KMS-11 (cell line): ENCODE data around the gene EIF2S3.
A peak's percentile ranks its signal among the peaks of the same experiment; 100 is the strongest.

Experiments used
- H2AFZ ChIP-seq: fragments of 200-600 bp; sonication (generic); 2 replicates; pipeline ENCODE4 v1.6.1; 2016; ENCODE audit warnings: antibody characterized with exemption, mixed run types, low read depth
- H3K27ac ChIP-seq: fragments of 200-600 bp; sonication (generic); 2 replicates; pipeline ENCODE4 v1.6.1; 2016; ENCODE audit warnings: mild to moderate bottlenecking, mixed run types
- H3K27me3 ChIP-seq: fragments of 200-600 bp; sonication (generic); 2 replicates; pipeline ENCODE4 v1.6.1; 2017; ENCODE audit warnings: mild to moderate bottlenecking, low read depth, mixed run types, moderate library complexity; ENCODE audit not compliant: insufficient read depth
- H3K36me3 ChIP-seq: fragments of 200-600 bp; sonication (generic); 2 replicates; pipeline ENCODE4 v1.6.1; 2017; ENCODE audit warnings: mild to moderate bottlenecking, mixed run types; ENCODE audit not compliant: insufficient read depth
- H3K4me1 ChIP-seq: fragments of 200-600 bp; sonication (generic); 2 replicates; pipeline ENCODE4 v1.6.1; 2016; ENCODE audit warnings: mild to moderate bottlenecking, low read depth, mixed run types; ENCODE audit not compliant: poor library complexity, severe bottlenecking
- H3K4me2 ChIP-seq: fragments of 200-600 bp; sonication (generic); 2 replicates; pipeline ENCODE4 v1.7.0; 2016; ENCODE audit warnings: mild to moderate bottlenecking, mixed run types
- H3K4me3 ChIP-seq: fragments of 200-600 bp; sonication (generic); IDR thresholded peaks from 2 replicates; pipeline ENCODE4 v1.6.1; 2017; ENCODE audit warnings: low read depth, low read length, mixed read lengths; ENCODE audit not compliant: insufficient read depth
- H3K79me2 ChIP-seq: fragments of 200-600 bp; sonication (generic); 2 replicates; pipeline ENCODE4 v1.6.1; 2016; ENCODE audit warnings: low read depth, mixed run types; ENCODE audit not compliant: insufficient read depth
- H3K9ac ChIP-seq: fragments of 200-600 bp; sonication (generic); 2 replicates; pipeline ENCODE4 v1.6.1; 2016; ENCODE audit warnings: mild to moderate bottlenecking, mixed run types
- H4K20me1 ChIP-seq: fragments of 200-600 bp; sonication (generic); 2 replicates; pipeline ENCODE4 v1.6.1; 2016; ENCODE audit warnings: mild to moderate bottlenecking, mixed run types; ENCODE audit not compliant: insufficient read depth
- CTCF ChIP-seq: fragments of 200-600 bp; sonication (generic); conservative IDR thresholded peaks from 2 replicates; pipeline ENCODE4 v1.6.1; 2017; ENCODE audit warnings: low read depth, mild to moderate bottlenecking, antibody characterized with exemption, low read length, moderate library complexity, mixed read lengths

The EIF2S3 gene

GRCh38 chrX:24054182-24055042 is at the start of gene EIF2S3:
EIF2S3 (plus strand) TSS chrX:24054956; CDS start chrX:24054969, 13 bp downstream.
- Histone ChIP-seq H2AFZ (peak within 1 kb of the TSS; percentile 74), H3K27me3 (no peaks in the 10 kb centered on the region), H3K4me2 (peak within 1 kb of the TSS; percentile 98), H3K9ac (no peak within 1 kb of the TSS; the same call in 1 of the 2 replicates), H3K36me3 (peaks cover 3% of the 10 kb centered on the region; the same call in 1 of the 2 replicates), H3K79me2 (peaks cover 21% of the 10 kb centered on the region), H4K20me1 (no peaks in the 10 kb centered on the region), H3K27ac (no peak within 1 kb of the TSS; the same call in none of the 2 replicates), H3K4me1 (peaks cover 6% of the 10 kb centered on the region), H3K4me3 (no peak within 1 kb of the TSS)
- peak; percentile 77 for TF ChIP-seq CTCF

GRCh38 chrX:24005028-24005427 is 49.7 kb upstream of the EIF2S3 start:
- no peak overlapping the region for H3K9ac ChIP-seq
- no peaks in the 10 kb centered on the region for H3K27me3 ChIP-seq
- H3K36me3 ChIP-seq = no peaks in the 10 kb centered on the region; the same call in 1 of the 2 replicates
- H4K20me1 ChIP-seq = no peaks in the 10 kb centered on the region; the same call in 1 of the 2 replicates
- H3K4me1 ChIP-seq = peaks cover 47% of the 10 kb centered on the region
- no peak overlapping the region for H2AFZ ChIP-seq
- TF ChIP-seq CTCF = no peak
- H3K27ac ChIP-seq = peak overlapping the region; percentile 42
- no peak overlapping the region for H3K4me3 ChIP-seq
- peak overlapping the region; percentile 78 for H3K4me2 ChIP-seq
- peaks cover 22% of the 10 kb centered on the region; the same call in 1 of the 2 replicates for H3K79me2 ChIP-seq

GRCh38 chrX:24005867-24006266 is 48.9 kb upstream of the EIF2S3 start:
- Histone ChIP-seq H3K79me2 (peaks cover 26% of the 10 kb centered on the region; the same call in 1 of the 2 replicates), H3K27me3 (no peaks in the 10 kb centered on the region), H3K4me2 (peak overlapping the region; percentile 78), H4K20me1 (no peaks in the 10 kb centered on the region; the same call in 1 of the 2 replicates), H3K27ac (peak overlapping the region; percentile 42), H3K36me3 (no peaks in the 10 kb centered on the region; the same call in 1 of the 2 replicates), H2AFZ (no peak overlapping the region), H3K9ac (no peak overlapping the region), H3K4me1 (peaks cover 45% of the 10 kb centered on the region), H3K4me3 (no peak overlapping the region)
- TF ChIP-seq CTCF = no peak

- H3K36me3 ChIP-seq = no peaks in the 10 kb centered on the region
- no peak overlapping the region for H3K9ac ChIP-seq
- no peaks in the 10 kb centered on the region; the same call in 1 of the 2 replicates for H4K20me1 ChIP-seq
- H3K4me1 ChIP-seq = peaks cover 6% of the 10 kb centered on the region
- H3K79me2 ChIP-seq = peaks cover 25% of the 10 kb centered on the region; the same call in 1 of the 2 replicates
- H3K27ac ChIP-seq = no peak overlapping the region
- H3K4me3 ChIP-seq = no peak overlapping the region
- H2AFZ ChIP-seq = no peak overlapping the region
- no peak for TF ChIP-seq CTCF
- no peak overlapping the region for H3K4me2 ChIP-seq
- no peaks in the 10 kb centered on the region for H3K27me3 ChIP-seq
Measured at GRCh38 chrX:24012266-24012665, 42.5 kb upstream of the EIF2S3 start.
